Mononuclear cell (primary cell): ENCODE results near the gene INPP1. TPM values are rescaled to one million over a fixed set of nuclear protein-coding genes. Genes with fewer than 3 reads are reported as not detected.
A peak's percentile ranks its signal among the peaks of the same experiment; 100 is the strongest.

Experiments
- H3K27me3 ChIP-seq: 2 replicates; pipeline ENCODE4 v1.6.0; 2011; ENCODE audit warnings: low read length, control low read depth; ENCODE audit not compliant: insufficient read depth
- H3K4me1 ChIP-seq: 2 replicates; pipeline ENCODE4 v1.5.1; 2011; ENCODE audit warnings: mild to moderate bottlenecking, low read length, control low read depth; ENCODE audit not compliant: insufficient read depth
- H3K4me3 ChIP-seq: 2 replicates; pipeline ENCODE4 v1.5.1; 2011; ENCODE audit warnings: mild to moderate bottlenecking, low read length, moderate library complexity
- H3K9me3 ChIP-seq: 2 replicates; pipeline ENCODE4 v1.5.1; 2011; ENCODE audit warnings: low read depth, mild to moderate bottlenecking, control low read depth, low read length
- total RNA-seq: library from RNA; depleted of rRNA; stranded (reverse); fragments of >200 nt; gene quantifications from one replicate; pipeline ENCODE4 v1.2.3, GENCODE V29; 2012

INPP1 gene
- total RNA-seq, 1 donor = 2.2 TPM

DNA sequence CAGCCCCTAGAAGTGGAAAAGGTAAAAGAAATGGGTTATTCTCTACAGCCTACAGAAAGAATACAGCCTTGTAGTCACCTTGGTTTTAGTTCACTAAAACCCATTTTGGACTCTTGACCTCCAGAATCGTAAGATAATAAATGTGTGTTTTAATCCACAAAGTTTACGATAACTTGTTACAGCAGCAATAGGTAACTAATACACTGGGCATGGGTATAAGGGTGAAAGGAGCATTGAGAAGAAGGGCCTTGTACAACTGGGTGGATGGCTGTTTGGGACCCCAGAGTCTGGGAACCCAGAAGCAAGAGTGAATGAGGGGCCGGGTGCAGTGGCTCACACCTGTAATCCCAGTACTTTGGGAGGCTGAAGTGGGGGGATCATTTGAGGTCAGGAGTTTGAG, 62.6 kb downstream of the INPP1 start:
- H3K27me3 ChIP-seq = peaks cover 5% of the 10 kb centered on the region
- H3K4me1 ChIP-seq = peaks cover 34% of the 10 kb centered on the region
- H3K4me3 ChIP-seq = no peak overlapping the region
- no peaks in the 10 kb centered on the region for H3K9me3 ChIP-seq

- peaks cover 5% of the 10 kb centered on the region for H3K27me3 ChIP-seq
- no peaks in the 10 kb centered on the region for H3K9me3 ChIP-seq
- no peak overlapping the region for H3K4me3 ChIP-seq
- peaks cover 38% of the 10 kb centered on the region for H3K4me1 ChIP-seq
Measured at GRCh38 chr2:190406805-190407204, 63.4 kb downstream of the INPP1 start.

- H3K27me3 ChIP-seq = peaks cover 5% of the 10 kb centered on the region
- H3K4me1 ChIP-seq = peaks cover 38% of the 10 kb centered on the region
- no peaks in the 10 kb centered on the region for H3K9me3 ChIP-seq
- H3K4me3 ChIP-seq = peak overlapping the region; percentile 65
Measured at GRCh38 chr2:190407246-190407661, 63.9 kb downstream of the INPP1 start.

DNA sequence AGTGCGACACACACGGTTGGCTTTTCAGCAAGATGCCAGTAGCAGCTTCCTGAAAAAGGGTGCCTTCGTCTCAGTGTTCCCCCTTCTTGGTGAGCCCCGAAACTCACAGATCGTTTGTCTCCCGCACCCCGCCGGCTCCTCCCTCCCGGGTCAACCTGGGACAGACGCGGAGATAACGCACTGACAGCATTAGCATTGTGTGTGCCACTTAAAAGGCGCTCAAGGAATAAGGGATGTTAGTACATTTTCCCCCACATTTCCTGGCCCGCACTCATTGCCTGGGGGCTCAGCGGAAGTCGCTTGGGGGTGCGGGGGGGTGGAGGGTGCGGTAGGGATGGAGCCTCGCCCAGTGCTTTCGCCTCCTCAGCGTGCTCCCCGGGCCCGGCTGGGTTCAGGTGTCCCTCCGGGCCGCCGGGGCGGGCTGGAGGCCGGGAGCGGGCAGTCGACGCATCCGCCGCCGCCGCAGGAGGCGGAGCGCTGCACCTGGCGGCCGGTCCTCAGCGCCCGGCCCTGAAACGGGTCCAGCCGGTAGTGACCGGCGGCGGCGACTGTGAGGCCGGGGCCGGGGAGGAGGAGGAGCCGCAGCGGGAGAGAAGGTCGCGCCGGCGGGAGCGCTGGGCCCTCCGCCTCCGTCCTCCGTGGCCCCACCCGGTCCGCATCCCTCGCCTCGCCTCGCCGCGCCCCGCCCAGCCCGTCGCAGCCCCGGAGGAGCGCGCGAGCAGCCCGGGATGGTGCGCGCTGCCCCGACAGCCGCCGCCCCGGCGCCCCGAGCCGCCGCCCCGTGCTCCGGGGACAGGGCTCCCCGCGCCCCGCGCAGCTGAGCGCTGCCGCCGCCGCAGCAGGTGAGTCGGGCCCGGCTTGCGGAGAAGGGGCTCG, 64.5 kb downstream of the INPP1 start, which contains the start of gene MFSD6:
Gene MFSD6 (plus strand): TSS at position 694 of the 876 bp plus-strand sequence. CDS start 27,675 bp downstream, outside the sequence.
- Histone ChIP-seq H3K4me1 (peaks cover 38% of the 10 kb centered on the region), H3K4me3 (peak within 1 kb of the TSS; percentile 65), H3K9me3 (no peaks in the 10 kb centered on the region), H3K27me3 (peaks cover 5% of the 10 kb centered on the region)

DNA sequence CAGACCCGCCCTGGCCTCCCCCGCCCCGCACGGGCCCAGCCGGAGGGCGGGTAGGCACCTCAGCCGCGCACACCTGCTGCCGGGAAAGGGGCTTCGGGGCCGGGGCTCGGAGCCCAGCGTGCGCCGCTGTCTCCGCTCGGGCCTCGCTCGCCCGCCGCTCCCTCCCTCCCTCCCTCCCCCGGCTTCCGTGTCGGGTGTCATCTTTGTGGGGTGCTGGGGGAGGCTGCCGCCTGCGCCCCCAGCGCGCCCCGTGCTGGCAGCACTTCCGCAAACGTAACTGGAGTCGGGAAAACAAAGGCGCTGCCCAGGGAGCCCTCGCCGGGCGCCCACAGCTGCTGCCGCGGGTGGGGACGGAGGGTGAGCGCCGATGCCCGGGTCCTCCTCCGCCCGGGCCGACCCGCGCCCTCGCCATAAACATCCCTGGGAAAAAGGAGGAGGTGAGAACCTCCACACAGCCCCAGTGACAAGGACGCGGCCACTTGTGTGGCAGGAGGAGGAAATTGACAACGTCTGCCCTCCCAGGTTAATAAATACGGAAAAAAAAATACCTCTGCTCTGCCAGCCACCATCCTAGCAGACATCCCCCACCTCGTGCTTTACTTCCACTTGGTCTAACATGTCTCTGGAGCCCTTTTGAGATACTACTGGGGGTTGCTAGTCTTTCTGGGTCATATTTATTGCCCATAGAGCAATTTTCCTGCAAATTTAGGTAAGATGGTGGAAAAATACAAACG, 65.3 kb downstream of the INPP1 start:
- Histone ChIP-seq H3K4me1 (peaks cover 43% of the 10 kb centered on the region), H3K27me3 (peaks cover 5% of the 10 kb centered on the region), H3K4me3 (peak overlapping the region; percentile 65), H3K9me3 (no peaks in the 10 kb centered on the region)

DNA sequence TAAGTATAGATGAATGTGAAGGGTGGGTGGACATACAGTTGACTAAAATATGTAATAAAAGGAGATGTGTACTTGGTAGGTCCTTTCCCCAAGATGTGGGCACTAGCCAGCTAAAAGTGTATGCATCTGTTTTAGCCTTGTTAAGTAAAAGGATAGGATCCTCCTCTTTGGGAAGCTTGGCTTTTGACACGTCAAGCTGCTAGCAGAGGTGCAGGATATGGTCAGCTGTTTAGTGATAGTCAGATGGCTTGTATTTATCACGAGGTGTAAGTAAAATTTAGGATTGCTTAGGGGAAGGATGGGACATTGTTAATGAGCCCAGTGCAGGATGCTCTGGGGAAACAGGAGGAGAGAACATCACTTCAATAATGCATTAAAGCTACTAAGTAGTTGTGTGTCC, 66.2 kb downstream of the INPP1 start:
- peaks cover 5% of the 10 kb centered on the region for H3K27me3 ChIP-seq
- no peaks in the 10 kb centered on the region for H3K9me3 ChIP-seq
- H3K4me1 ChIP-seq = peaks cover 44% of the 10 kb centered on the region
- H3K4me3 ChIP-seq = no peak overlapping the region

DNA sequence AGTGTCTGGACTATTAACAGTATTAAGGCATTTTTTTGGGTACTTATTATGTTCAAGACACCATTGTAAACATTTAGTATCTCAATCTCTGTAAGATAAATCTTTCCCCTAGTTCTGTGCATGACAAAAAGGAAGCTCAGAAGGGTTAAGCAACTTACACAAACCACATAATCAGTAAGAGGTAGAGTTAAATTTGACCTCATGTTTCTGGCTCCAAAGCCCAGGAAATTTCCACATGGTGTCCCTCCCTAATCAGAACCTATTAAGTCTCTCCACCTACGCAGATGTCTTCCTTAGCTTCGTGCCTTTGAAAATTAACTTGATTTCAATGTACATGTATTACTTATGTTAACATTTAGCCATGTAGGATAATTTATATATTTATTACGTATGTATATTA, 66.8 kb downstream of the INPP1 start:
- peaks cover 5% of the 10 kb centered on the region for H3K27me3 ChIP-seq
- no peaks in the 10 kb centered on the region for H3K9me3 ChIP-seq
- peaks cover 43% of the 10 kb centered on the region for H3K4me1 ChIP-seq
- no peak overlapping the region for H3K4me3 ChIP-seq

GRCh38 chr2:190412966-190413365, 69.6 kb downstream of the INPP1 start:
- H3K9me3 ChIP-seq = no peaks in the 10 kb centered on the region
- H3K4me1 ChIP-seq = peaks cover 40% of the 10 kb centered on the region
- no peaks in the 10 kb centered on the region for H3K27me3 ChIP-seq
- H3K4me3 ChIP-seq = no peak overlapping the region

GRCh38 chr2:190413421-190413820, 70.0 kb downstream of the INPP1 start:
- Histone ChIP-seq H3K4me1 (peaks cover 42% of the 10 kb centered on the region), H3K27me3 (no peaks in the 10 kb centered on the region), H3K4me3 (no peak overlapping the region), H3K9me3 (no peaks in the 10 kb centered on the region)

GRCh38 chr2:190415251-190415650, 71.9 kb downstream of the INPP1 start:
- Histone ChIP-seq H3K4me3 (no peak overlapping the region), H3K9me3 (no peaks in the 10 kb centered on the region), H3K27me3 (no peaks in the 10 kb centered on the region), H3K4me1 (peaks cover 36% of the 10 kb centered on the region)

DNA sequence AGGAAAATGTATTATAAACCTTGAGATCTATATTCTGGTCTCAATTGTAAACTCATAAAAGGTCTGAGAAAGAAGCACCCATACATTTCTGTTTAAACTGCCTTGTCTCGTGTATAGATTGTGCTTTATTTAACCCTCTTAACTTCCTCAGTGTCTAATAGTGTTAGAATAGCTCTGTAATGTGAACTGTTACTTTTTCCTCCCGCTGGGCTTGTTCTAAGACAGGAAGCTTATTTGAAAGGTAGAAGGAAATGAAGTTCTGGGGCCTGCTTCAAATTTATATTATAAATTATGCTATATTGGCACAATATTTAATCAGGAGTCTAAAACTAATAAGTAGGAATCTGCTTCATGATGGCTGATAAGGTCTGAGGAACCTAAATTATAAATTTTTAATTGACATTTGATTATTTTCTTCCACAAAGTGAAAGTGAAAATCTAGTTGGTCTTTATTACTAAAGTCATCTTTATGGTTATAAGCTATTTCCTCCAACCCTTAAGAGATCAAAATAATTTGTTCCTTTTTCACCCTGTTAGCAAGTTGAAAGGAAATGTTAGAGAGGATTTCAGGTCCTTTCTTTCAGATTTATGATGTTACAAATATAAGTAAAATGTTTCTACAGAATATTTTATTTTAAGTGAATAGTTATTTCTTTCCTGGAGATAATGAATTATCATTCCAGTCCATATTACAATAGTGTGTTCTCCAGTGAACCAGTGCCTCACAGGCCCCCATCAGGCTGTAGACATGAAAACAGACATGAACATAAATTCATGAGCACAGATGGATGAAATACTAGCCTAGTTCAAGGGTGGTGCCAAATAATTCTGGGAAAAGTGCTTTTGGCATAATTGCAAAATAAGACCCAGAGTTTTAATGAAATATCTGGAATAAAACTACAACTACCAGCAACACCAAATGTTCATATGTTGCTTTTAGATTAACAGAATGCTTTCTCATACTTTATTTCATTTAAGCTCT, 72.7 kb downstream of the INPP1 start:
- no peak overlapping the region for H3K4me3 ChIP-seq
- H3K9me3 ChIP-seq = no peaks in the 10 kb centered on the region
- H3K27me3 ChIP-seq = no peaks in the 10 kb centered on the region
- peaks cover 28% of the 10 kb centered on the region for H3K4me1 ChIP-seq

DNA sequence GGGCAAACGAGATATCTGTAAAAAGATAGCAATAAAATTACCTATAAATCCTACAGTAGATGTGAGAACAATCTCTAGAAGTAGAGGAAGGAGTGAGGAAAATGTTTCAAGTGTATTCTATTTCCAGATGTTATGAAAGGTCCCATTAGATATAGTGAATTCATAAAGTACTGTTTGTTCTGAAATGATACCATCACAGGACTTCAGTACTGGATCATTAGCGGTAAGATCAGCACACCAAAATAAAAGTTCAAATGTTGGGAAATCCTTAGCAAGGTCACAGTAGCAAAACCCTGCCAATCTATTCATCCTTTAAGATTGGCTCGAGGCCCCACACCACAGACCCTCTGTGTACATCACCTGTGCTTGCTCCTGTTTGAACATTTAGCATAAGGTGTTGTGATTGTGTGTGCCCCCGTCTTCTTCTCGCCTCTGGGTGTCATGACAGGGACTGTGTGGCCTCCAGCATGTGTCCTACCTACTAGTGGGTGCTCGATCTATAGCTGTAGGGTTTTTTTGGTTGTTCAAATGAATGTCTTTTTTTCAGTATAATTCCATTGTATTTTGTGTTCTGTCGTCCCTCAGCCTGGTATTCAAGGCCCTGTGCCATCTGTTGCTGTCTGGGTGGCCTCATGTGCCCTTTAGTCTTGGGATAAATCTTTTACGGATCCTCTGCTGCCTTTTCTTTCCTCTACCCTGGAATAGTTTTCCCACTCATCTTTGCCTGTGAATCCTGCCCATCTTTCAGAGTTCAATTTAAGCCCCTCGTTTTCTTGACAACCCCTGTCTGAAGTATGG, 73.9 kb downstream of the INPP1 start:
- Histone ChIP-seq H3K4me1 (peaks cover 25% of the 10 kb centered on the region), H3K9me3 (no peaks in the 10 kb centered on the region), H3K4me3 (no peak overlapping the region), H3K27me3 (no peaks in the 10 kb centered on the region)

- H3K4me1 ChIP-seq = peaks cover 20% of the 10 kb centered on the region
- no peak overlapping the region for H3K4me3 ChIP-seq
- no peaks in the 10 kb centered on the region for H3K27me3 ChIP-seq
- H3K9me3 ChIP-seq = no peaks in the 10 kb centered on the region
Measured at GRCh38 chr2:190418727-190419126, 75.3 kb downstream of the INPP1 start.

GRCh38 chr2:190420801-190421200, 77.4 kb downstream of the INPP1 start:
- H3K4me3 ChIP-seq = no peak overlapping the region
- no peaks in the 10 kb centered on the region for H3K27me3 ChIP-seq
- peaks cover 13% of the 10 kb centered on the region for H3K4me1 ChIP-seq
- H3K9me3 ChIP-seq = no peaks in the 10 kb centered on the region
